HG02840 (cell line): Measurements from ENCODE around the gene METRNL.
"Not testable (repeated sequence)": the region's sequence is repeated elsewhere in the genome, so short reads cannot be mapped to it uniquely, and the experiment has no call there.

Experiments used
- ATAC-seq: cut with Tn5 transposase; IDR thresholded peaks from one replicate; pipeline ENCODE4 v1.9.1; 2021; ENCODE audit warnings: mild to moderate bottlenecking, moderate library complexity, moderate number of reproducible peaks; ENCODE audit not compliant: unreplicated experiment, low FRiP score

Gene METRNL

DNA sequence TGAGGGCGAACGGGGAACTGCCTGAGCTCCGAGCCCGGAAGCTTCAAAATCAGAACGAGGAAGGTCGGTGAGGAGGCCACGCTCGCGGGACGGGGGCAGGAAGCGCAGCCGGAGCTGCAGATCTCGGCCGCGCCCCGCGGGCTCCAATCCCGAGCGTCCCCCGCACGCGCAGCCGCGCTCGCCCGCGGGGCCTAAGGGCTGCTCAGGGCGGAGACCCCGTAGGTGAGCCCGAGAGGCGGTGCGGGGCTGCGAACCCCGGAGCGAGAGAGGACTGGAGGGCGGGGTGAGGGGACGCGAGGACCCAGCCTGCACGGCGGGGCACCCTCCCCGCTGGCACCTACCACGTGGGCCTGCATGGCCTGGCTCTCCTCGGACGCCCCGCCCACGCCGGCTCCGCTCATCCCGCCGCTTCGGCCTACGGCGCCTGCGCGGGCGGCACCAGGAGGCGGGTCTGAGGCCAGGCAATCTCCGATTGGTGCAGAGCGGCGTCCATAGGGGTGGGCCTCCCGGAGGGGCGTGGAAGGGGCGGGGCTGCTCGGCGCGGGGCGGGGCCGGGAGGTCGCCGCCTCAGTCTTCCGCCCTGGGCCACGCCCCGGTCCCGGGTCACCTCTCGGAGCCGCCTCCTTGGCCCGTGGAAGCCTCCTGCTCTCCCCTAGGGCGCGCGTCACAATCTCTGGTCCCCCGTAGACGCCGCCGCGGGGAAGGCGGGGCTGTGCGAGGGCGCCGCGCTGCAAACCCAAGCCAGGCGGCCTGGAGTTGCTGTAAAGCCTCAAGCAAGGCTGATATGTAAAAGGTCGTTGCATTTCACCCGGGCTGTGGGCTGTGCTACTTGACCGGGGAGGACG is 27.8 kb upstream of the METRNL start:
- peak; percentile 95 for ATAC-seq

DNA sequence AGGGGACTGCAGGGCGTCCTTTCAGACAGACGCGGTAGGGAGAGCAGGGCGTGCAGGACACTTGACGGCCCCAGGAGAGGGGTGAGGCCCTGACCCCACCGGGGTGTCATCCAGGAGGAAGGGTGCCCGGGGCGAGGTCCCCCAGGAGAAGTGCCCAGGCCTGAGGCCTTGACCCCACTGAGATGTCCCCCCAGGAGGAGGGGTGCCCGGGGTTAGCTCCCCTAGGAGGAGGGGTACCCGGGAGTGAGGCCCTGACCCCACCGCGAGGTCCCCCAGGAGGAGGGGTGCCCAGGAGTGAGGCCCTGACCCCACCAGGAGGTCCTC is 27.2 kb upstream of the METRNL start:
- no peak for ATAC-seq

GRCh38 chr17:83053021-83053681 is 26.3 kb upstream of the METRNL start:
- no peak for ATAC-seq

GRCh38 chr17:83053739-83054451 is 25.5 kb upstream of the METRNL start:
- ATAC-seq, result no peak

- no peak for ATAC-seq
Observed at GRCh38 chr17:83054518-83055125, 24.8 kb upstream of the METRNL start.

GRCh38 chr17:83055176-83055575 is 24.2 kb upstream of the METRNL start:
- ATAC-seq, result not testable (repeated sequence)

- ATAC-seq, result no peak
Observed at GRCh38 chr17:83055911-83056582, 23.4 kb upstream of the METRNL start.

DNA sequence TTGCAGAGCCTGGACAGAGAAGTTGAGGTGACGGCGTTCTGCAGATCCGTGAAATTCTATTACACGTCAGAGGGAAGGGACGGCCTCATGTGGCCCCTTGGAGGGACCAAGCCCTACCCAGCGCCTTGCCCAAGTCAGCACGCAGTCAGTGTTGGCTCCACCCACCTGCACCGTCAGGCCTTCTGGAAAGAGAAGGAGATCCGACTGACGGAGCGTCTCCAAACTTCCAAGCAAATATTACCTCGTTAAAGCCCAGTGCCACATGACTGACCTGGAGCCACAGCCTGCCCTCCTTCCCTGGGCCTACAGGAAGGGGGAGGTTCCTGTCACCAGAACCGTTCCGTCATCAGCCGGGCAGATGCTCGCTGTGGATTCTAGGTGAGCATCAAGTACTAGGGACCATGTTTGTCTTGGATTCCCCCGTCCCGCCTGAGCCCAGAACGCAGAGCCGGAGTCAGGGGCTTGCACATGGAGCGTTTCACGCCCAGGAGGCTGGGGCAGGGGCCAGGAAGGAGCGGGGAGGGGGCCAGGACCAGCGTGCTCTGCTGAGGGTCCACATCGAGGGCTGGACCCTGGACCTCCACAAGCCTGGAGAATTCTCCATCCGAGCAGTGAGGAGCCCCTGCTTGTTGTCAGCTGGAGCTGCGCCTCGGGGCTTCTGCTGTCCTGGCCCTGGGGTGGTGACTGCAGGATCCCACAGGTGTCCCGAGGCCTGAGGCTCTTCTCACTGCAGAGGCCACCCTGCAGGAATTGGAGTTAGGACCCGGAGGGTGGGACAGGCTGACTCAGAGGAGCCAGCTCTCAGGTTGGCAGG is 22.6 kb upstream of the METRNL start:
- no peak for ATAC-seq

DNA sequence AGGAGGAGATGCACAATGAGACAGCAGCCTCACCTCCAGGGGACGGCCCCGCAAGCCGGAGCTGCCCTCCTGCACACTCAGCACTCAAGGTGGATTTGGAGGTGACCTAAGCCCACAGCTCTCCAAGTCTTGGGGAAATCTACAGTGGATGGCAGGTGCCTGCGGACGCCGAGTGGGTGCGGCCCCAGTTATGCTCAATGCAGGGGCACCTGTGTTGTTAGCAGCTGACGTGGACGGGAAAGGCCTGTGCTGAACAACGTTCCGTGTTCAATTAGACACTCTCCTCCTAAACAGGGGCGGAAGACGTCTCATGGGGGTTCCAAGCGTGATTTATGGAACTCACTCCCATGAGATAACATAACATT is 22.0 kb upstream of the METRNL start:
- no peak for ATAC-seq

GRCh38 chr17:83057793-83058265 is 21.6 kb upstream of the METRNL start:
- ATAC-seq, result no peak

DNA sequence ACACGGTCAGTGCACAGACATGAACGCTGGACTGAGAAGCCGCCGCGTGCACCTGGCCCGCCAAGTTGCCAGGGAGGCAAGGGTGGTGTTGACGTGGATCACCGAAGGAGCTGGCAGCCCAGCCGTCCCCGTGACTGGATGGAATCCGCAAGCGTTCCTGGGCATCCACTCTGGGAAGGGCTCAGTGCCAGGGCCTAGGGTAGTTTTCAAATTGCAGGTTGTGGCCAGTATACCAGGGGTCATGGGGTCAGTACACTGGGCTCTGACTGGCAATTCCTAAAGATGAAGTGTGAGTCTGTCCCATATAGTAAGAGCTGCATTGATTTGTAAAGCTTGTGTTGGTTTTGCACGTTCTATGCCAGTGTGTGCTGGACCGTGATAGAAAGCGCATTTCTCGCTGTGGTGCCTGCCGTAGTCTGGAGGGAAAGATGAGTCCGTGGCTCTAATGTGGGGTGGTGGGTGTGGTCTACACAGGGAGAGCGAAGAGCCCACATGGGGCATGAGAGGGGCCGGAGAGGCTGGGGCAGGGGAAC is 21.1 kb upstream of the METRNL start:
- no peak for ATAC-seq

DNA sequence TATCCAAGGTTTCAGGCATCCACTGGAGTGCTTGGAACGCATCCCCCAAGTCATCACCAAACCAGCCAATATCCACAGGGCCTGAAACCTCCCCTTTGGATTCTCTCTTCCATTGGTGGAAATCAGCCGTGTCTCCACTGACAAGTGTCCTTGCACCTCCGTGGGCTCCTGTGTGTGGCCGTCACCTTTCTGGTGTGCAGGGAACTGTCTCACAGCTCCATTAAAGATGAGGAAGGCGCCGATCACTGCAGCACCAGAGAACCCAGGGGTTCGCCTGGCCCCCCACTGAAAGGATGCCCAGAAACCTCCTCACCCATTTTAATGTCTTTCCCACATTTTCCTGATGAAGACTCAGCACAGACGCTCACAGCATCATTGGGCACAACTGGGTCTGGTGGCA is 17.8 kb upstream of the METRNL start:
- no peak for ATAC-seq

DNA sequence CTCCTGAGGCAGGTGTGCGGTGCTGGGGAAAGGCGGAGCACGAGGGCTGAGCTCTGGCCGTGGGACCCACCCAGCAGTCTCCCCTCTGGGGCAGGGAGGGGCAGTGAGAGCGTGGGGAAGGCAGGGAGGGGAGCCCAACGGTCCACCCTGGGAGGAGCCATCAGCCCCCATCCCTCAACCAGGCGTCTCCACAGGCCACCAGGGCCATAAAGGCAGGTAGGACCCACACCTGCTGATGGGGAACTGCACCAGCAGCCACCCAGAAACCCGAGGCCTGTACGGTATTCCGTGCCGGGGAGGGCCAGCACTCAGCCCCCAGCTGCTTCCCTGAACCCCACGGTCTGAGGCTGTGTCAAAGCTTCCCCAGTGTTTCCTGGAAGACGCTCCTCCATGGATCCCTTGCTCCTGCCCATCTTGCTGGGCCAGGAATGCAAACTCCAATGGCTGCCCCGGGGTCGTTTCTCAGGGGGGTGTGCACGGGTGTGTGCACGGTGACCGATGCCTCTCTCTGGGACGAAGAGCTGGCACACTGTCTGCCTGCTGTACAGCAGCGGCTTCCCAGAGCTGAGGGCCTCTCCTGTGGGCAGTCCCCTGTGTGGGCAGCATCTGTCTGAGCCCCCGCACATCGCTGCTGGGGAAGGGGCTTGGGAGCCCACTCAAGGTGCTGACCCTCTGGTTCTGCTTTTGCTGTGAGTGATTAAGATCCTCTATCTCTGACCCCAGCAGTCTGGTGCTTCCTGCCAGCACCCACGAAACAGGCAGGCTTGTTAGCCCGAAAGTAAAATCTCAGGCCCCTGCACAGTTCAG is 17.2 kb upstream of the METRNL start:
- no peak for ATAC-seq

DNA sequence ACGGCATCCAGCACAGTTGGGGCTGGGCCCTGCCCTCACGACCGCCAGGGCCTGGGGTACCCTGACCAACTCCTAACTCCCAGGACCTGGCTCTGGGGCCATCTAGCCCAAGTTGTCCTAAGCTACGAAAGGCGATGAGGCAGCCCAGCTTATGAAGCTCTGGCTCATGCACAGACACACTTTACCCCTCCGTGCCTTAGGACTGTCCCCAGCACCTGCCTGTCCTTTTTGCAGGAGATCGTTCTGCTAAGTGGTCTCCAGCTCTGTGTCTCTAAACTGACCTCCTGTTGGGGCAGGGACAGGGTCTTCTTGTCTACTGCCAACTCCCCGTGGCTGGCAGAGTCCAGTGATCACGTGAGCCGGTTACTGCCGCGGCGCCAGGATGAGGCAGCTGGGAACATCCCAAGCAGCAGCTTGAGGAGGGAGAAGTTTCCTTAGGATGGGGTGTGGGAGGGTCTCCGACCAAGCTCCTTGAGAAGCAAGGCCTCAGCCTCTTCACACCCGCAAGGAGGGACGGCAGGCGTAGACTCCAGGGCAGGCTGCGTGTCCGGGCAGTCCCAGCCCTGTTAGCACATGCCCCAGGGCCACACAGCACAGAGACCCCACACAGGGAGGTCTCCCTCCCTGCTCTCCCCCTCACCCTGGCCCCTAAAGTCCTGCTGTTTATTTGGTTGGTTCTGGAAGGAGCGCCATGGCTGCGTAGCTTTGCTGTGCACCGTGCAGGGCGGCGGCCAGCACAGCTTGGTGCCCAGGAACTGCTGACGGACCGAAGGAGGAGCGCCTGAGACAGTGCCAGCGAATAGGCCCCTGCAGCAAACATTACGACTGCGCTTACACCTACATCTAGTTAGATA is 16.4 kb upstream of the METRNL start:
- ATAC-seq, result no peak

GRCh38 chr17:83064021-83064731 is 15.2 kb upstream of the METRNL start:
- ATAC-seq, result no peak

GRCh38 chr17:83064732-83065659 is 14.4 kb upstream of the METRNL start:
- no peak for ATAC-seq
